HEK293 (cell line): ENCODE measurements around the gene SLC35E4.

Experiments used
- CTCF ChIP-seq: fragments of 450-650 bp; formaldehyde crosslinking; IDR thresholded peaks from 2 replicates; pipeline ENCODE4 v1.5.1; 2016; ENCODE audit warnings: missing biosample characterization, missing genetic modification characterization
- ELK4 ChIP-seq: IDR thresholded peaks from 2 replicates; pipeline ENCODE4 v1.6.1; 2011; ENCODE audit warnings: mild to moderate bottlenecking, low read depth, low read length, borderline replicate concordance
- PATZ1 ChIP-seq: fragments of 450-650 bp; formaldehyde crosslinking; IDR thresholded peaks from 2 replicates; pipeline ENCODE4 v1.5.1; 2016; ENCODE audit warnings: missing biosample characterization, missing genetic modification characterization
- REST ChIP-seq: fragments of 450-650 bp; formaldehyde crosslinking; IDR thresholded peaks from 2 replicates; pipeline ENCODE4 v1.5.1; 2016; ENCODE audit warnings: missing biosample characterization, missing genetic modification characterization
- SCRT1 ChIP-seq: fragments of 450-650 bp; formaldehyde crosslinking; IDR thresholded peaks from 2 replicates; pipeline ENCODE4 v1.5.1; 2016; ENCODE audit warnings: missing biosample characterization, missing genetic modification characterization, borderline replicate concordance
- ZNF148 ChIP-seq: fragments of 450-650 bp; formaldehyde crosslinking; IDR thresholded peaks from 2 replicates; pipeline ENCODE4 v1.5.0; 2017; ENCODE audit warnings: missing biosample characterization, missing genetic modification characterization, borderline replicate concordance
- ZNF169 ChIP-seq: fragments of 450-650 bp; formaldehyde crosslinking; IDR thresholded peaks from 2 replicates; pipeline ENCODE4 v1.5.1; 2016; ENCODE audit warnings: missing biosample characterization, missing genetic modification characterization
- ZNF239 ChIP-seq: fragments of 450-650 bp; formaldehyde crosslinking; IDR thresholded peaks from 2 replicates; pipeline ENCODE4 v1.5.1; 2016; ENCODE audit warnings: missing biosample characterization, missing genetic modification characterization
- ZNF398 ChIP-seq: fragments of 450-650 bp; formaldehyde crosslinking; IDR thresholded peaks from 2 replicates; pipeline ENCODE4 v1.5.1; 2017; ENCODE audit warnings: missing biosample characterization, missing genetic modification characterization
- ZNF404 ChIP-seq: fragments of 450-650 bp; formaldehyde crosslinking; IDR thresholded peaks from 2 replicates; pipeline ENCODE4 v1.5.1; 2017; ENCODE audit warnings: missing biosample characterization, missing genetic modification characterization
- ZNF488 ChIP-seq: fragments of 450-650 bp; formaldehyde crosslinking; IDR thresholded peaks from 2 replicates; pipeline ENCODE4 v1.5.1; 2016; ENCODE audit warnings: missing biosample characterization, missing genetic modification characterization

GRCh38 chr22:30634471-30635233 is 929 bp upstream of the SLC35E4 start:
- no peak for TF ChIP-seq ZNF148 (tag by site-specific recombination)
- TF ChIP-seq PATZ1 (tag by site-specific recombination): no peak
- no peak for TF ChIP-seq ZNF488
- peak; percentile 76 for TF ChIP-seq CTCF
- no peak for TF ChIP-seq REST (tag by site-specific recombination)
- no peak for TF ChIP-seq ZNF398 (tag by site-specific recombination)
- TF ChIP-seq ZNF169: no peak
- no peak; the same call in 1 of the 2 replicates for TF ChIP-seq SCRT1
- TF ChIP-seq ZNF239 (tag by site-specific recombination): no peak
- no peak for TF ChIP-seq ELK4
- TF ChIP-seq ZNF404 (tag by site-specific recombination): no peak
